Transverse colon (tissue), 4 donors: ENCODE results near the gene NCDN. TPM values are rescaled to one million over a fixed set of nuclear protein-coding genes. Genes with fewer than 3 reads are reported as not detected.

Source experiments
- DNase-seq: peaks from one replicate; pipeline ENCODE4 v3.0.0-alpha.2; 2019
- H3K27ac ChIP-seq, 4 donors: fragments of 200-600 bp; sonication (generic); 2 replicates each; pipeline ENCODE4 v1.5.1; 2016 to 2018; ENCODE audit warnings: inconsistent platforms in 4 of 4
- H3K27me3 ChIP-seq: fragments of 200-600 bp; sonication (generic); 2 replicates; pipeline ENCODE4 v1.5.1; 2017; ENCODE audit warnings: inconsistent platforms
- H3K36me3 ChIP-seq, 4 donors: fragments of 200-600 bp; sonication (generic); 2 replicates each; pipeline ENCODE4 v1.5.1; 2017 to 2019; ENCODE audit warnings: inconsistent platforms in 4 of 4
- H3K4me1 ChIP-seq, 4 donors: fragments of 200-600 bp; sonication (generic); 2 replicates each; pipeline ENCODE4 v1.5.1; 2017 to 2020; ENCODE audit warnings: inconsistent platforms in 4 of 4
- H3K4me3 ChIP-seq, 4 donors: fragments of 200-600 bp; sonication (generic); 1 replicate in 1 of 4; 2 replicates in 3 of 4; pipeline versions ENCODE4 v1.5.1 to v1.6.1; 2017 to 2019; ENCODE audit warnings: inconsistent platforms in 4 of 4
- H3K9me3 ChIP-seq, 2 donors: fragments of 200-600 bp; sonication (generic); 2 replicates each; pipeline ENCODE4 v1.5.1; 2017 to 2019; ENCODE audit warnings: inconsistent platforms in 2 of 2
- EP300 ChIP-seq: sonication (generic); formaldehyde crosslinking; IDR thresholded peaks from one replicate; pipeline ENCODE4 v1.6.1; 2017; ENCODE audit warnings: antibody characterized with exemption, low read depth
- POLR2A ChIP-seq: fragments of 450-650 bp; IDR thresholded peaks from one replicate; pipeline ENCODE4 v1.6.1; 2016; ENCODE audit warnings: antibody characterized with exemption, mild to moderate bottlenecking, moderate library complexity
- POLR2AphosphoS5 ChIP-seq, 3 donors: sonication (generic); formaldehyde crosslinking; IDR thresholded peaks; one replicate each; pipeline ENCODE4 v1.6.1; 2016; ENCODE audit warnings: antibody characterized with exemption in 3 of 3
- WGBS, 2 donors: methylation state at CpG; one replicate each; pipeline ENCODE4 v1.1.5; 2018; ENCODE audit warnings: low coverage in 1 of 2; 5-methylcytosine and 5-hydroxymethylcytosine counted together
- in situ Hi-C, 4 donors: fragments of 200-750 bp; cut with MboI; loops; one replicate each; pipeline versions ENCODE4 v1.15.0 to v1.15.1; 2017; ENCODE audit warnings: low sequenced_read_pairs in 3 of 4, low pct_ligation_motif_present in 1 of 4, low pct_unique_long_range_greater_than_20kb in 1 of 4
- intact Hi-C: fragments of 100-400 bp; cut with DNase I; formaldehyde crosslinking; loops from one replicate; pipeline ENCODE4 v1.15.1; 2023; ENCODE audit warnings: low total_unique reads
- total RNA-seq, 4 donors: library from RNA; depleted of rRNA; stranded (reverse); fragments of >200 nt; gene quantifications; one replicate each; pipeline ENCODE4 v1.1.0, GENCODE V29; 2016
- TF ChIP-seq, protein P1 (sequence below), 5 experiments: fragments of 200-600 bp in 3 of 5; fragments of 450-650 bp in 2 of 5; sonication (generic) in 3 of 5; IDR thresholded peaks; 1 replicate in 2 of 5; 2 replicates in 3 of 5; pipeline ENCODE4 v1.5.1; 2016 to 2017; ENCODE audit warnings: antibody characterized with exemption in 5 of 5, inconsistent platforms in 3 of 5, mild to moderate bottlenecking in 2 of 5, moderate library complexity in 1 of 5

NCDN gene
- total RNA-seq, 4 donors from 2014 or later: 6.7 to 11.3 (median 9.5) TPM

DNA sequence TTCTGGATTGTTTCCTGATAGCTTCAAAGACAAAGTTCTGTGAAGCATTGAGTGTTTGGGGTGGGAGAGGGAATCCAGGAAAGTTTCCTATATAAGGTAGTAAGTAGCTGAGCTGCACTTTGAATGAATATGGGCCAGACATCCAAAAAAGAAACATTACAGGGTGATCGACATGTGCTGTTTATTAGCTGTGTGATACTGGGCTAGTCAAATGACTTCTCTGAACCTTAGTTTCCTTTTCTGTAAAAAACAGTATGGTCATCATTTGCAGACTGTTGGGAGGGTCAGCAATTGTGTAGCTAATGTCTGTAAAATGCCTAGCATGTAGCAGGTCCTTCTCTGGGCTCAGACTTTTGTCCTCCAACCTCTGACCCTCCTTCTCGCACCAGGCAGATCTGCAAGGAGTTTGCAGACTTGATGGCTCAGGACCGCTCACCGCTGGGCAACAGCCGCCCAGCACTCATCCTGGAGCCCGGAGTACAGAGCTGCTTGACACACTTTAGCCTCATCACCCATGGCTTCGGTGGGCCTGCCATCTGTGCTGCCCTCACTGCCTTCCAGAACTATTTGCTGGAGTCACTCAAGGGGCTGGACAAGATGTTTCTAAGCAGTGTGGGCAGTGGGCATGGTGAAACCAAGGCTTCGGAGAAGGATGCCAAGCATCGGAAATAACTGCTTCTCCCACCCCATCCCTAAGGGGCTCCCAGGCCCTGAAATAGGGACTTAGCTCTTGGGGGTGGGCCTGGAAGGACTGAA, 36.6 kb downstream of the NCDN start:
- Histone ChIP-seq H3K4me3 (no peak overlapping the region), H3K27ac (no peak overlapping the region), H3K4me1 (no peaks in the 10 kb centered on the region), H3K27me3 (no peaks in the 10 kb centered on the region), H3K9me3 (no peaks in the 10 kb centered on the region), H3K36me3 (no peaks in the 10 kb centered on the region)
- in situ Hi-C loops: no loop called here
- no peak for TF ChIP-seq EP300
- no peak for TF ChIP-seq POLR2AphosphoS5 (IDR thresholded peaks at IDR 0.05)
- TF ChIP-seq, protein P1, sequence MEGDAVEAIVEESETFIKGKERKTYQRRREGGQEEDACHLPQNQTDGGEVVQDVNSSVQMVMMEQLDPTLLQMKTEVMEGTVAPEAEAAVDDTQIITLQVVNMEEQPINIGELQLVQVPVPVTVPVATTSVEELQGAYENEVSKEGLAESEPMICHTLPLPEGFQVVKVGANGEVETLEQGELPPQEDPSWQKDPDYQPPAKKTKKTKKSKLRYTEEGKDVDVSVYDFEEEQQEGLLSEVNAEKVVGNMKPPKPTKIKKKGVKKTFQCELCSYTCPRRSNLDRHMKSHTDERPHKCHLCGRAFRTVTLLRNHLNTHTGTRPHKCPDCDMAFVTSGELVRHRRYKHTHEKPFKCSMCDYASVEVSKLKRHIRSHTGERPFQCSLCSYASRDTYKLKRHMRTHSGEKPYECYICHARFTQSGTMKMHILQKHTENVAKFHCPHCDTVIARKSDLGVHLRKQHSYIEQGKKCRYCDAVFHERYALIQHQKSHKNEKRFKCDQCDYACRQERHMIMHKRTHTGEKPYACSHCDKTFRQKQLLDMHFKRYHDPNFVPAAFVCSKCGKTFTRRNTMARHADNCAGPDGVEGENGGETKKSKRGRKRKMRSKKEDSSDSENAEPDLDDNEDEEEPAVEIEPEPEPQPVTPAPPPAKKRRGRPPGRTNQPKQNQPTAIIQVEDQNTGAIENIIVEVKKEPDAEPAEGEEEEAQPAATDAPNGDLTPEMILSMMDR (IDR thresholded peaks at IDR 0.05): no peak
- 92 to 96% methylated on average over 2 to 9 of the region's 9 CpGs for WGBS, 2 donors
- no peak for DNase-seq
- intact Hi-C loops: no loop called here

DNA sequence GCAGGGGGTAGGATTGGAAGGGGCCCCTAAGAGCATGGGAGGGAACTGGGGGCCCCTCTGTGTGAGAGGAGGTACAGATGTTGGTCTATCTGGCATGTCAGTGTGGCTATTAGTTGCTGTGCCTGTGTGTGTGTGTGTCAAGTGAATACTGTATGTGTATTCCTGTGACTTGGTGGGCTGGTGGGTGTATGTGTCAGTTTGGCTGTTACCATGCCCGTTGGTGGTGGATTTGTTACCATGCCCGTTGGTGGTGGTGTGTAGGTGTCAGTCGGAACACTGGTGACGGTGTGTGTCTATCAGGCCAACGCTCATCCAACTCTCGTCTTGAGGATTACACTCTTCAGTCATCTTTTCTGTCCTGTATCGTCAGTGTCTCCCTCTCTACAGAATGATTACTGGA, 38.1 kb downstream of the NCDN start:
- H3K36me3 ChIP-seq: no peaks in the 10 kb centered on the region
- in situ Hi-C loops: no loop called here
- TF ChIP-seq, protein P1 (IDR thresholded peaks at IDR 0.05): no peak
- TF ChIP-seq EP300: no peak
- TF ChIP-seq POLR2A: no peak
- no peak for TF ChIP-seq POLR2AphosphoS5 (IDR thresholded peaks at IDR 0.05)
- no peak for DNase-seq
- 94 to 100% methylated on average over 1 to 7 of the region's 7 CpGs for WGBS, 2 donors
- no peaks in the 10 kb centered on the region for H3K4me1 ChIP-seq
- no peak overlapping the region for H3K27ac ChIP-seq
- no peaks in the 10 kb centered on the region for H3K27me3 ChIP-seq
- no peaks in the 10 kb centered on the region for H3K9me3 ChIP-seq
- H3K4me3 ChIP-seq: no peak overlapping the region
- intact Hi-C loops: no loop called here

DNA sequence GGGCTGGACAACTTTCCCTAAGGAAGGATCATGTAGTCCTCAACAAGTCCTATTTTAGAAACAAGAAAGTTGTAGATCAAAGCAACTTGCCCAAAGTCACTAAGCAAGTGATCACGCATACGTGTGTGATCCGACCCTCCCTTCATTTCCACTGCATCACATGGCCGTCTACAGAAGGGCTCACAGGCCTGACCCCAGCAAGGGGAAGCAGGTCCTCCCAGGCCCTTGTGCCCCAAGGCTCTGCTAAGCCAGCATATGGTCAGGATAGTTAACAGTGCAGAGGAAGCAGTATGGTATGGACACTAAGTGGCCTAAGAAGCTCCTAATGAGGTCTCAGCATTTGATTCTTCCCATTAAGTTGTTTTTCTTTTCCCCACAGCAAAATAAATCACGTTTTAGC, 40.3 kb downstream of the NCDN start:
- WGBS, 2 donors: 83 to 88% methylated on average over 1 to 5 of the region's 5 CpGs
- TF ChIP-seq POLR2AphosphoS5 (IDR thresholded peaks at IDR 0.05): no peak
- TF ChIP-seq EP300: no peak
- TF ChIP-seq, protein P1 (IDR thresholded peaks at IDR 0.05): no peak
- no peak for TF ChIP-seq POLR2A
- Histone ChIP-seq H3K27ac (no peak overlapping the region), H3K4me3 (no peak overlapping the region), H3K4me1 (no peaks in the 10 kb centered on the region), H3K27me3 (no peaks in the 10 kb centered on the region), H3K9me3 (no peaks in the 10 kb centered on the region), H3K36me3 (peaks cover 0 to 18% (median 5%) of the 10 kb centered on the region in 4 donors)
- no peak for DNase-seq
- intact Hi-C loops (no loop called here), in situ Hi-C loops (no loop called here)

DNA sequence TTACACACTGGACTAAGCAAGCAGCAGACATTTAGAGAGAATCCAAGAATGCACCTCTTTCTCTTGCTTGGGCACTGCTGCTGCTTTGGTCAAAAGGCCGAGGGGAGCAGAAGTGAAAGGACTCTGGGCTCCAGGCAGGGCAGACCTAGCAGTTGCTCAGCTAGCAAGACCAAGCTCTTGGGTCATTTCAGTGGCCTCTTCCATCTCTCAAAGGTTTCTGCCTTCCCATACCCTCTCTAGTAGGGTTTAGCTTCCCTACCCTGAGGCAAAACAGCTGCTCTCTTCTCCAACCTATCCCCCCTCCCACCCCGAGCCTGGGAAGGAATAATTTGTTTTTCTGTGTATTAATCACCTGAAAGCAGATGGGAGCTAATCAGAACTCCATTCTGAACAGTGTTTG, 41.3 kb downstream of the NCDN start:
- Histone ChIP-seq H3K36me3 (peaks cover 0 to 29% (median 10%) of the 10 kb centered on the region in 4 donors), H3K9me3 (no peaks in the 10 kb centered on the region), H3K27ac (no peak overlapping the region), H3K4me3 (no peak overlapping the region), H3K4me1 (no peaks in the 10 kb centered on the region), H3K27me3 (no peaks in the 10 kb centered on the region)
- DNase-seq: no peak
- 76 to 80% methylated on average over 2 of the region's 2 CpGs for WGBS, 2 donors
- in situ Hi-C loops (no loop called here), intact Hi-C loops (no loop called here)
- TF ChIP-seq POLR2AphosphoS5 (IDR thresholded peaks at IDR 0.05) (no peak), EP300 (no peak), POLR2A (no peak)
- TF ChIP-seq, protein P1 (IDR thresholded peaks at IDR 0.05): no peak
